ENCODE results near the gene PCOLCE2.

PCOLCE2 gene

DNA sequence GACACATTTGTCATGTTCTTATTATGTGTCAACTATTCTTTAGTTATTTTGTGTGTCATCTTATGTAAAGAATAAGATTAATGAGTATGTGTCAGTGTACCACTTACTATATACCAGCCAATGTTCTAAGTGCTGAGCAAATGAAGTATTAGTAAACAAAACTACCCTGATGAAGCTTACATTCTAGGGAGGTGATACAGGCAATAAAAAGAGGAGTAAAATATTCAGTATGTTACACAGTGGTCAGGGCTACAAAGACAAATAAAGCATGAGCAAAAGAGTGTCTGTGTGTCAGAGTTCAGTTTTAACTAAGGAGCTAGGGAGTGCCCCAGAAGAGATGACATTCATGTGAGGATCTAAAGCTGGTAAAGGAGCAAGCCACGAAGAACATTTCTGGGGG is 86.0 kb downstream of the PCOLCE2 start:
- no peak overlapping the region for H2BK12ac ChIP-seq (ENCODE audit: low read length in 2 of 2)
- no peak overlapping the region for H3K27ac ChIP-seq (ENCODE audit: low read length, poor library complexity, severe bottlenecking)
- no peak overlapping the region for H3K18ac ChIP-seq (ENCODE audit: low read depth in 1 of 2, low read length in 2 of 2)
- no peaks in the 10 kb centered on the region for H3K4me1 ChIP-seq (ENCODE audit: control insufficient read depth, insufficient read depth, low read depth, low read length)
- peaks cover 4 to 46% of the 10 kb centered on the region in 2 experiments for H3K36me3 ChIP-seq (ENCODE audit: control insufficient read depth in 1 of 2, insufficient read depth in 2 of 2, low read depth in 1 of 2, low read length in 2 of 2)
- no peaks in the 10 kb centered on the region for H3K9me3 ChIP-seq (ENCODE audit: control insufficient read depth, low read length)
- no peak overlapping the region for H2BK120ac ChIP-seq (ENCODE audit: low read depth, low read length)
- WGBS, result 77% methylated on average over 1 of the region's 1 CpG
- H4K8ac ChIP-seq (ENCODE audit: low read length), result no peak overlapping the region
- H3K4ac ChIP-seq (ENCODE audit: low read depth in 1 of 2, low read length in 2 of 2), result no peak overlapping the region
- H3K9ac ChIP-seq (ENCODE audit: low read length), result no peak overlapping the region
- H3K4me2 ChIP-seq (ENCODE audit: low read length, poor library complexity, severe bottlenecking), result no peak overlapping the region
- no peak overlapping the region for H3K4me3 ChIP-seq (ENCODE audit: insufficient read depth in 1 of 2, low read depth in 1 of 2, low read length in 2 of 2)
- H2AFZ ChIP-seq (ENCODE audit: low read depth, low read length), result no peak overlapping the region
- no peaks in the 10 kb centered on the region for H3K79me1 ChIP-seq (replicated peaks; ENCODE audit: low read length, poor library complexity, severe bottlenecking)
- no peak overlapping the region for H3K14ac ChIP-seq (ENCODE audit: low read length in 2 of 2)
- DNase-seq, result peak; percentile 4
- H2AK5ac ChIP-seq (ENCODE audit: low read length, severe bottlenecking), result no peak overlapping the region
- no peak overlapping the region for H4K91ac ChIP-seq (ENCODE audit: low read length)
- H2BK15ac ChIP-seq (ENCODE audit: low read depth, poor library complexity, severe bottlenecking), result no peak overlapping the region
- no peaks in the 10 kb centered on the region for H3K27me3 ChIP-seq (ENCODE audit: control insufficient read depth in 1 of 2, insufficient read depth in 1 of 2, low read length in 2 of 2)
- no peak overlapping the region for H2BK5ac ChIP-seq (ENCODE audit: low read depth, low read length, poor library complexity, severe bottlenecking)
- no peak overlapping the region for H3K23ac ChIP-seq (ENCODE audit: low read length in 2 of 2)

DNA sequence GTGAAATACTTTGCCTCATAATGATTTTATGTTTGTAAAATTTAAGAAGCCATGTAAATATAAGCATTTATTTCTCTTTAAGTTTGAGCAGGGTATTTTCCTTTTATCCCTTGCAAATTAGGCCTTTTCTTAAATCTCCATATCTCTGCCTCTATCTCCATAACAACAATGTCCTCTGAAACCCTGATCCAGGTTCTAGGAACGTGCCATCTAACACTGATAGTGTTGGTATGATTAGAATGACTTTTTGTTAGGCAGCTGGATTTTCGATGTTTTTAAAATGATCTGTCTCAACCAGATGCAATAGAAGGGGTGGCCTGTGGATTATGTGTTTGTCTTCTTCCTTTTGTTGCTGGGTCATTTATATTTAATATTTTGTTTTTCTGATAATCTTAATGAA is 87.1 kb downstream of the PCOLCE2 start:
- Histone ChIP-seq H3K4ac (ENCODE audit: low read depth in 1 of 2, low read length in 2 of 2) (no peak overlapping the region), H2BK5ac (ENCODE audit: low read depth, low read length, poor library complexity, severe bottlenecking) (no peak overlapping the region), H3K18ac (ENCODE audit: low read depth in 1 of 2, low read length in 2 of 2) (no peak overlapping the region), H3K9ac (ENCODE audit: low read length) (no peak overlapping the region), H3K36me3 (ENCODE audit: control insufficient read depth in 1 of 2, insufficient read depth in 2 of 2, low read depth in 1 of 2, low read length in 2 of 2) (peaks cover 4 to 46% of the 10 kb centered on the region in 2 experiments), H3K9me3 (ENCODE audit: control insufficient read depth, low read length) (no peaks in the 10 kb centered on the region), H2AK5ac (ENCODE audit: low read length, severe bottlenecking) (no peak overlapping the region), H2BK12ac (ENCODE audit: low read length in 2 of 2) (no peak overlapping the region), H3K4me3 (ENCODE audit: insufficient read depth in 1 of 2, low read depth in 1 of 2, low read length in 2 of 2) (no peak overlapping the region), H3K4me1 (ENCODE audit: control insufficient read depth, insufficient read depth, low read depth, low read length) (no peaks in the 10 kb centered on the region), H3K14ac (ENCODE audit: low read length in 2 of 2) (no peak overlapping the region), H4K91ac (ENCODE audit: low read length) (no peak overlapping the region), H3K23ac (ENCODE audit: low read length in 2 of 2) (no peak overlapping the region), H2BK15ac (ENCODE audit: low read depth, poor library complexity, severe bottlenecking) (no peak overlapping the region), H3K27ac (ENCODE audit: low read length, poor library complexity, severe bottlenecking) (no peak overlapping the region), H3K79me1 (replicated peaks; ENCODE audit: low read length, poor library complexity, severe bottlenecking) (no peaks in the 10 kb centered on the region), H3K27me3 (ENCODE audit: control insufficient read depth in 1 of 2, insufficient read depth in 1 of 2, low read length in 2 of 2) (no peaks in the 10 kb centered on the region), H2AFZ (ENCODE audit: low read depth, low read length) (no peak overlapping the region), H3K4me2 (ENCODE audit: low read length, poor library complexity, severe bottlenecking) (no peak overlapping the region), H2BK120ac (ENCODE audit: low read depth, low read length) (no peak overlapping the region), H4K8ac (ENCODE audit: low read length) (no peak overlapping the region)
- no peak for DNase-seq
- WGBS, result 83% methylated on average over 2 of the region's 2 CpGs

DNA sequence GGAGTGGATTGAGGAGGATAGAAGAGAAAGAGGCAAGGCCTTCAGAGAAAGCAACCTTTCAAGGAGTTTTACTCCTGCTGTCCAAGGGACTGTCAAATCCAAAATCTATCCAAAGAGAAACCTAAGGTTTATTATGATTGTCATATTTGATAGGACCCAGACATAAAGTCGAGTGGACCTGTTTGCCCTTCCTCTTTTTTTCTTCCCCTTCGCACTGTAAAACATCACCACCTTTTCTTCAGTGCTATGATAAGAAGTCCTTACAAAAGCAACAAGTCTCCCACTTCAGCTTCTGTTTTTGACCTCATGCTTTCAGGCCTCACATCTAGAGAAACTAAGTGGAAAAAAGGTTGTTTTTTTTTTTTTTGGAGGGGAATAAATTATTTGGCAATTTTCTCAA is 92.1 kb downstream of the PCOLCE2 start:
- 72% methylated on average over 2 of the region's 2 CpGs for WGBS

DNA sequence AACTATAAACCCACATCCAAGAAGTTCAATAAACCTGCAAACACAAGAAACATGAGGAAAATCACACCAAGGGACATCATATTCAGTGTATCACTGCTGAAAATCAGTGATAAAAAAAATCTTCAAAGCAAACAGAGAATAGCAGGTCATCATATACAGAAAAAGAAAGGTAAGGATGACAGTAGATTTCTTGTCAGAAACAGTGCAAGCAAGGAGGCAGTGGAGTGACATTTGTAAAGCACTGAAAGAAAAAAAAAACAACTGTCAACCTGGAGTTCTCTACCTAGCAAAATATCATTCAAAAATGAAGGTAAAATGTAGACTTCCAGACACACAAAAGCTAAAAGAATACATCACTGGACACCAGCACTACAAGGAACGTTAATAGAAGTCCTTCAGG is 93.6 kb downstream of the PCOLCE2 start:
- no peak overlapping the region for H3K14ac ChIP-seq (ENCODE audit: low read length in 2 of 2)
- H3K27me3 ChIP-seq (ENCODE audit: control insufficient read depth in 1 of 2, insufficient read depth in 1 of 2, low read length in 2 of 2), result no peaks in the 10 kb centered on the region
- no peak overlapping the region for H4K8ac ChIP-seq (ENCODE audit: low read length)
- H2AFZ ChIP-seq (ENCODE audit: low read depth, low read length), result no peak overlapping the region
- DNase-seq, result no peak
- no peak overlapping the region for H2BK12ac ChIP-seq (ENCODE audit: low read length in 2 of 2)
- H2BK120ac ChIP-seq (ENCODE audit: low read depth, low read length), result no peak overlapping the region
- no peak overlapping the region for H3K9ac ChIP-seq (ENCODE audit: low read length)
- H3K9me3 ChIP-seq (ENCODE audit: control insufficient read depth, low read length), result no peaks in the 10 kb centered on the region
- no peak overlapping the region for H3K4ac ChIP-seq (ENCODE audit: low read depth in 1 of 2, low read length in 2 of 2)
- no peak overlapping the region for H2BK5ac ChIP-seq (ENCODE audit: low read depth, low read length, poor library complexity, severe bottlenecking)
- no peaks in the 10 kb centered on the region for H3K4me1 ChIP-seq (ENCODE audit: control insufficient read depth, insufficient read depth, low read depth, low read length)
- H3K4me2 ChIP-seq (ENCODE audit: low read length, poor library complexity, severe bottlenecking), result no peak overlapping the region
- H3K27ac ChIP-seq (ENCODE audit: low read length, poor library complexity, severe bottlenecking), result no peak overlapping the region
- peaks cover 0 to 31% of the 10 kb centered on the region in 2 experiments for H3K36me3 ChIP-seq (ENCODE audit: control insufficient read depth in 1 of 2, insufficient read depth in 2 of 2, low read depth in 1 of 2, low read length in 2 of 2)
- no CpG with 5 or more reads among the region's 1 CpG for WGBS
- H4K91ac ChIP-seq (ENCODE audit: low read length), result no peak overlapping the region
- no peak overlapping the region for H2AK5ac ChIP-seq (ENCODE audit: low read length, severe bottlenecking)
- no peak overlapping the region for H2BK15ac ChIP-seq (ENCODE audit: low read depth, poor library complexity, severe bottlenecking)
- no peak overlapping the region for H3K4me3 ChIP-seq (ENCODE audit: insufficient read depth in 1 of 2, low read depth in 1 of 2, low read length in 2 of 2)
- no peak overlapping the region for H3K23ac ChIP-seq (ENCODE audit: low read length in 2 of 2)
- peaks cover 1% of the 10 kb centered on the region for H3K79me1 ChIP-seq (replicated peaks; ENCODE audit: low read length, poor library complexity, severe bottlenecking)
- H3K18ac ChIP-seq (ENCODE audit: low read depth in 1 of 2, low read length in 2 of 2), result no peak overlapping the region

More for the DNA sequence above, 92.1 kb downstream of the PCOLCE2 start:
- Histone ChIP-seq H2AK5ac (ENCODE audit: low read length, severe bottlenecking) (no peak overlapping the region), H3K27ac (ENCODE audit: low read length, poor library complexity, severe bottlenecking) (no peak overlapping the region), H3K18ac (ENCODE audit: low read depth in 1 of 2, low read length in 2 of 2) (no peak overlapping the region), H2BK12ac (ENCODE audit: low read length in 2 of 2) (no peak overlapping the region), H3K4ac (ENCODE audit: low read depth in 1 of 2, low read length in 2 of 2) (no peak overlapping the region), H3K14ac (ENCODE audit: low read length in 2 of 2) (no peak overlapping the region), H3K4me3 (ENCODE audit: insufficient read depth in 1 of 2, low read depth in 1 of 2, low read length in 2 of 2) (no peak overlapping the region), H2AFZ (ENCODE audit: low read depth, low read length) (no peak overlapping the region), H3K79me1 (replicated peaks; ENCODE audit: low read length, poor library complexity, severe bottlenecking) (no peaks in the 10 kb centered on the region), H2BK120ac (ENCODE audit: low read depth, low read length) (no peak overlapping the region), H3K4me2 (ENCODE audit: low read length, poor library complexity, severe bottlenecking) (no peak overlapping the region), H3K9ac (ENCODE audit: low read length) (no peak overlapping the region), H2BK15ac (ENCODE audit: low read depth, poor library complexity, severe bottlenecking) (no peak overlapping the region), H2BK5ac (ENCODE audit: low read depth, low read length, poor library complexity, severe bottlenecking) (no peak overlapping the region), H3K4me1 (ENCODE audit: control insufficient read depth, insufficient read depth, low read depth, low read length) (no peaks in the 10 kb centered on the region), H4K91ac (ENCODE audit: low read length) (no peak overlapping the region), H3K36me3 (ENCODE audit: control insufficient read depth in 1 of 2, insufficient read depth in 2 of 2, low read depth in 1 of 2, low read length in 2 of 2) (peaks cover 0 to 28% of the 10 kb centered on the region in 2 experiments), H3K9me3 (ENCODE audit: control insufficient read depth, low read length) (no peaks in the 10 kb centered on the region), H3K23ac (ENCODE audit: low read length in 2 of 2) (no peak overlapping the region), H4K8ac (ENCODE audit: low read length) (no peak overlapping the region), H3K27me3 (ENCODE audit: control insufficient read depth in 1 of 2, insufficient read depth in 1 of 2, low read length in 2 of 2) (no peaks in the 10 kb centered on the region)
- DNase-seq, result no peak

All from mesenchymal stem cell (in vitro differentiated cells and primary cell).